Thymus (tissue), 11 donors: ENCODE data around the gene PPARGC1A. TPM values are rescaled to one million over a fixed set of nuclear protein-coding genes. Genes with fewer than 3 reads are reported as not detected.

Source experiments
- DNase-seq, 9 donors: peaks; one replicate each; pipeline ENCODE4 v3.0.0-alpha.2; 2013; ENCODE audit warnings: low spot score in 9 of 9, low read depth in 6 of 9, missing footprints in 1 of 9
- H3K27ac ChIP-seq, 2 donors: one replicate each; pipeline ENCODE4 v1.5.1; 2013; ENCODE audit warnings: control low read depth in 1 of 2, low read depth in 1 of 2, low read length in 1 of 2, mild to moderate bottlenecking in 1 of 2, moderate library complexity in 1 of 2
- H3K27me3 ChIP-seq, 2 donors: one replicate each; pipeline ENCODE4 v1.5.1; 2013; ENCODE audit warnings: low read length in 1 of 2; ENCODE audit not compliant: control insufficient read depth in 2 of 2, insufficient read depth in 1 of 2
- H3K36me3 ChIP-seq, 2 donors: one replicate each; pipeline ENCODE4 v1.5.1; 2013; ENCODE audit warnings: low read length in 1 of 2, mild to moderate bottlenecking in 1 of 2, moderate library complexity in 1 of 2; ENCODE audit not compliant: control insufficient read depth in 2 of 2, insufficient read depth in 2 of 2
- H3K4me1 ChIP-seq, 2 donors: one replicate each; pipeline ENCODE4 v1.5.1; 2013; ENCODE audit warnings: low read length in 2 of 2; ENCODE audit not compliant: control insufficient read depth in 2 of 2, insufficient read depth in 2 of 2
- H3K4me3 ChIP-seq, 2 donors: one replicate each; pipeline ENCODE4 v1.5.1; 2013; ENCODE audit warnings: low read length in 2 of 2, control low read depth in 1 of 2, mild to moderate bottlenecking in 1 of 2
- H3K9me3 ChIP-seq, 2 donors: one replicate each; pipeline ENCODE4 v1.5.1; 2013; ENCODE audit warnings: low read length in 1 of 2, mild to moderate bottlenecking in 1 of 2; ENCODE audit not compliant: control insufficient read depth in 2 of 2, insufficient read depth in 1 of 2
- WGBS: extraction: QIAGEN DNeasy Blood & Tissue Kit; methylation state at CpG from one replicate; pipeline ENCODE4 v1.1.7; 2013; 5-methylcytosine and 5-hydroxymethylcytosine counted together
- polyA plus RNA-seq: library from polyadenylated mRNA; stranded (reverse); fragments of 200-250 nt; gene quantifications from one replicate; pipeline ENCODE4 v1.2.3, GENCODE V29; 2013
- total RNA-seq: library from RNA; stranded (reverse); fragments of 120-200 nt; gene quantifications from one replicate; pipeline ENCODE4 v1.2.4, GENCODE V29; 2013
- donor health status: healthy.

The PPARGC1A gene
- total and polyA plus RNA-seq, 2 donors = 1.4 to 3.1 TPM

GRCh38 chr4:23779422-23779821, 110.4 kb downstream of the PPARGC1A start:
- Histone ChIP-seq H3K27ac (no peak overlapping the region), H3K36me3 (no peaks in the 10 kb centered on the region), H3K9me3 (no peaks in the 10 kb centered on the region), H3K4me1 (no peaks in the 10 kb centered on the region), H3K4me3 (no peak overlapping the region), H3K27me3 (no peaks in the 10 kb centered on the region)
- no peak for DNase-seq
- WGBS = 86% methylated on average over 6 of the region's 6 CpGs

- Histone ChIP-seq H3K9me3 (no peaks in the 10 kb centered on the region), H3K4me1 (no peaks in the 10 kb centered on the region), H3K36me3 (no peaks in the 10 kb centered on the region), H3K27ac (no peak overlapping the region), H3K27me3 (no peaks in the 10 kb centered on the region), H3K4me3 (no peak overlapping the region)
- no peak for DNase-seq
These were observed 114.2 kb downstream of the PPARGC1A start for GRCh38 chr4:23775694-23776093.

GRCh38 chr4:23774909-23775308, 114.9 kb downstream of the PPARGC1A start:
- no peaks in the 10 kb centered on the region for H3K9me3 ChIP-seq
- H3K27ac ChIP-seq = no peak overlapping the region
- WGBS = 89% methylated on average over 5 of the region's 5 CpGs
- no peak overlapping the region for H3K4me3 ChIP-seq
- no peak for DNase-seq
- H3K36me3 ChIP-seq = no peaks in the 10 kb centered on the region
- no peaks in the 10 kb centered on the region for H3K27me3 ChIP-seq
- H3K4me1 ChIP-seq = no peaks in the 10 kb centered on the region

- 72% methylated on average over 2 of the region's 2 CpGs for WGBS
- Histone ChIP-seq H3K4me3 (no peak overlapping the region), H3K9me3 (no peaks in the 10 kb centered on the region), H3K27ac (no peak overlapping the region), H3K4me1 (no peaks in the 10 kb centered on the region), H3K27me3 (no peaks in the 10 kb centered on the region), H3K36me3 (no peaks in the 10 kb centered on the region)
- no peak for DNase-seq
These were observed 115.8 kb downstream of the PPARGC1A start for GRCh38 chr4:23773884-23774636.

GRCh38 chr4:23770011-23770410, 119.8 kb downstream of the PPARGC1A start:
- no peaks in the 10 kb centered on the region for H3K27me3 ChIP-seq
- H3K4me1 ChIP-seq = no peaks in the 10 kb centered on the region
- H3K9me3 ChIP-seq = no peaks in the 10 kb centered on the region
- H3K4me3 ChIP-seq = no peak overlapping the region
- 5% methylated on average over 1 of the region's 1 CpG for WGBS
- no peaks in the 10 kb centered on the region for H3K36me3 ChIP-seq
- H3K27ac ChIP-seq = no peak overlapping the region
- no peak for DNase-seq

GRCh38 chr4:23769406-23769805, 120.4 kb downstream of the PPARGC1A start:
- Histone ChIP-seq H3K4me3 (no peak overlapping the region), H3K4me1 (no peaks in the 10 kb centered on the region), H3K36me3 (no peaks in the 10 kb centered on the region), H3K27ac (no peak overlapping the region), H3K27me3 (no peaks in the 10 kb centered on the region), H3K9me3 (no peaks in the 10 kb centered on the region)
- DNase-seq = no peak

- H3K27me3 ChIP-seq = no peaks in the 10 kb centered on the region
- 77% methylated on average over 1 of the region's 1 CpG for WGBS
- no peak overlapping the region for H3K27ac ChIP-seq
- H3K4me3 ChIP-seq = no peak overlapping the region
- H3K36me3 ChIP-seq = no peaks in the 10 kb centered on the region
- DNase-seq = no peak
- no peaks in the 10 kb centered on the region for H3K4me1 ChIP-seq
- H3K9me3 ChIP-seq = peaks cover 0 to 3% of the 10 kb centered on the region in 2 donors
These were observed 121.3 kb downstream of the PPARGC1A start for GRCh38 chr4:23768541-23768940.

GRCh38 chr4:23766344-23766743, 123.5 kb downstream of the PPARGC1A start:
- no peak for DNase-seq
- 99% methylated on average over 2 of the region's 2 CpGs for WGBS

GRCh38 chr4:23763559-23763958, 126.3 kb downstream of the PPARGC1A start:
- no peak overlapping the region for H3K4me3 ChIP-seq
- H3K27me3 ChIP-seq = no peaks in the 10 kb centered on the region
- DNase-seq = no peak
- no peak overlapping the region for H3K27ac ChIP-seq
- H3K36me3 ChIP-seq = no peaks in the 10 kb centered on the region
- peaks cover 0 to 3% of the 10 kb centered on the region in 2 donors for H3K9me3 ChIP-seq
- WGBS = 74% methylated on average over 3 of the region's 3 CpGs
- no peaks in the 10 kb centered on the region for H3K4me1 ChIP-seq

More at GRCh38 chr4:23766344-23766743, 123.5 kb downstream of the PPARGC1A start:
- Histone ChIP-seq H3K4me3 (no peak overlapping the region), H3K27ac (no peak overlapping the region), H3K36me3 (no peaks in the 10 kb centered on the region), H3K9me3 (peaks cover 0 to 3% of the 10 kb centered on the region in 2 donors), H3K27me3 (no peaks in the 10 kb centered on the region), H3K4me1 (no peaks in the 10 kb centered on the region)
